ENCODE data around the gene CBX1.
"Not testable (repeated sequence)": the region's sequence is repeated elsewhere in the genome, so short reads cannot be mapped to it uniquely, and the experiment has no call there.

Gene CBX1

DNA sequence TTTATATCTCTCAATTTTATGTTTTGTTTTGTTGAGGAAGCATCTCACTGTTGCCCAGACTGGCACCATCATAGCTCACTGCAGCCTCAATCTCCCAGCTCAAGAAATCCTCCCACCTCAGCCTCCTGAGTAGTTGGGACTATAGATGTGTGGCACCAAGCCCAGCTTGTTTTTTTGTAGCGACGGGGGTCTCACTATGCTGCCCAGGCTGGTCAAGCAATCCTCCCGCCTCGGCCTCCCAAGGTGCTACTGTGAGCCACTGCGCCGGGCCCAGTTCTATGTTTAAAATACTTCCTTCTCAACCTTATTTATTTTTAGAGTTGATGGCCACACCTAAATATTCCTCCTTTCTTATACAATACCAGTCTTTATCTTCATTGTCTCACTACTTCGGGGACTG, 55.0 kb downstream of the CBX1 start:
- H3K4me3 ChIP-seq (ENCODE audit: low read depth in 1 of 2, low read length in 2 of 2) = peak overlapping the region in 1 of 2 donors; percentile 90
- no peak overlapping the region for H3K27ac ChIP-seq (ENCODE audit: low read depth, low read length)
- H3K4me1 ChIP-seq (ENCODE audit: control insufficient read depth in 1 of 2, insufficient read depth in 2 of 2, low read length in 2 of 2) = peaks cover 29 to 33% of the 10 kb centered on the region in 2 donors
- no peaks in the 10 kb centered on the region for H3K9me3 ChIP-seq (ENCODE audit: control insufficient read depth in 1 of 2, low read length in 2 of 2)
- H3K27me3 ChIP-seq (ENCODE audit: control insufficient read depth in 1 of 2, insufficient read depth in 2 of 2, low read length in 2 of 2) = no peaks in the 10 kb centered on the region
- H3K36me3 ChIP-seq (ENCODE audit: control insufficient read depth in 1 of 2, insufficient read depth in 2 of 2, low read length in 2 of 2) = peaks cover 7% of the 10 kb centered on the region in 2 donors
- H3K9ac ChIP-seq (ENCODE audit: low read depth in 1 of 2, low read length in 2 of 2) = peak overlapping the region in 1 of 2 donors; percentile 81

DNA sequence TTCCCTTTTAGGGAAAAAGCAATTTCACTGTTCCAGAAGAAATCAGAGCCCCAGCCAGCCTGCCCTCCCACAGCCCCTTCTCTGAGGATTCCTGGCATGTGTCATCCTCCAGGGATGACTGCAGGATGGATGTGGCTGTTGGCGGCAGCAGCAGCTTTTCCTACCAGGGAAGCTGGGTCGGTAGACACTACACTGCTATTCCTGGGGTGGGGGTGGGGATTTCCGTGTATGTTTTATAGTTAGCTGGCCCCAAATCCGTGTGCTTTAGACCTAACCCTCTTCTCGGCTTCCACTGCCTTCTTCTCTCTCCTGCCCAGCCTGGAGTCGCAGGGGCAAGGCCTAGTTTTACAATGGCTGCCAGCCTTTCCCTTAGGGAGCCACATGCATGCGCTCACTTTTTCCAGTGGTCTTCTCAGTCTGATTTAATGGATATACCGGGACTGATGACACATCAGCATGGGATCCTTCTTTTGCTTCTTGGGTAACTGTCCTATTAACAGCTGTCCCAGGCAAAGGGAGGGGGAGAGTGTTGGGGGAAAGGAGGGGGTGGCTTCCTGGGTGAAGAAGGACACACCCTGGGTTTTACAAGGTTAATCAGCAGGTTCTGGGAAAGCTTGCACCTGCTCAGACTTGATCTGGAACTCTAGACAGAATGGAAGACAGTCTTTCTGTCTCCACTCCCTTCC, 55.8 kb downstream of the CBX1 start:
- no peak overlapping the region for H3K9ac ChIP-seq (ENCODE audit: low read depth in 1 of 2, low read length in 2 of 2)
- H3K4me3 ChIP-seq (ENCODE audit: low read depth in 1 of 2, low read length in 2 of 2) = no peak overlapping the region
- H3K36me3 ChIP-seq (ENCODE audit: control insufficient read depth in 1 of 2, insufficient read depth in 2 of 2, low read length in 2 of 2) = no peaks in the 10 kb centered on the region
- no peak overlapping the region for H3K27ac ChIP-seq (ENCODE audit: low read depth, low read length)
- peaks cover 21 to 24% of the 10 kb centered on the region in 2 donors for H3K4me1 ChIP-seq (ENCODE audit: control insufficient read depth in 1 of 2, insufficient read depth in 2 of 2, low read length in 2 of 2)
- no peaks in the 10 kb centered on the region for H3K9me3 ChIP-seq (ENCODE audit: control insufficient read depth in 1 of 2, low read length in 2 of 2)
- H3K27me3 ChIP-seq (ENCODE audit: control insufficient read depth in 1 of 2, insufficient read depth in 2 of 2, low read length in 2 of 2) = no peaks in the 10 kb centered on the region

DNA sequence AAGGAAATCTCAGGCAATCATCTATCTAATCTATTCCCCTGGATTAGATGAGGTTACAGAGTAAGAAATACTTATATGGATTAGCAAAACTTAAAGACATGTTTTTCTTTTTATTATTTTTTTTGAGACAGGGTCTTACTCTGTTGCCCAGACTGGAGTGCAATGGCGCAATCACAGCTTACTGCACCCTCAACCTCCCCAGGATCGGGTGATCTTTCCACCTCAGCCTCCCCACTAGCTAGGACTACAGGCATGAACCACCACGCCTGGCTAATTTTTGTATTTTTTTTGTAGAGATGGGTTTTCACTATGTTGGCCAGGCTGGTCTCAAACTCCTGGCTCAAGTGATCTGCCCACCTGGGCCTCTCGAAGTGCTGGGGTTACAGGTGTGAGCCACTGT, 56.4 kb downstream of the CBX1 start:
- H3K9ac ChIP-seq (ENCODE audit: low read depth in 1 of 2, low read length in 2 of 2) = no peak overlapping the region

GRCh38 chr17:48043176-48043575, 58.1 kb downstream of the CBX1 start:
- no peak overlapping the region for H3K27ac ChIP-seq (ENCODE audit: low read depth, low read length)
- H3K27me3 ChIP-seq (ENCODE audit: control insufficient read depth in 1 of 2, insufficient read depth in 2 of 2, low read length in 2 of 2) = peaks cover 8 to 12% of the 10 kb centered on the region in 2 donors
- H3K9ac ChIP-seq (ENCODE audit: low read depth in 1 of 2, low read length in 2 of 2) = no peak overlapping the region
- H3K9me3 ChIP-seq (ENCODE audit: control insufficient read depth in 1 of 2, low read length in 2 of 2) = no peaks in the 10 kb centered on the region
- peaks cover 12% of the 10 kb centered on the region in 2 donors for H3K4me1 ChIP-seq (ENCODE audit: control insufficient read depth in 1 of 2, insufficient read depth in 2 of 2, low read length in 2 of 2)
- no peaks in the 10 kb centered on the region for H3K36me3 ChIP-seq (ENCODE audit: control insufficient read depth in 1 of 2, insufficient read depth in 2 of 2, low read length in 2 of 2)
- no peak overlapping the region for H3K4me3 ChIP-seq (ENCODE audit: low read depth in 1 of 2, low read length in 2 of 2)

More for the DNA sequence above, 56.4 kb downstream of the CBX1 start:
- Histone ChIP-seq H3K9me3 (ENCODE audit: control insufficient read depth in 1 of 2, low read length in 2 of 2) (no peaks in the 10 kb centered on the region), H3K4me3 (ENCODE audit: low read depth in 1 of 2, low read length in 2 of 2) (no peak overlapping the region), H3K36me3 (ENCODE audit: control insufficient read depth in 1 of 2, insufficient read depth in 2 of 2, low read length in 2 of 2) (no peaks in the 10 kb centered on the region), H3K27me3 (ENCODE audit: control insufficient read depth in 1 of 2, insufficient read depth in 2 of 2, low read length in 2 of 2) (no peaks in the 10 kb centered on the region), H3K27ac (ENCODE audit: low read depth, low read length) (no peak overlapping the region), H3K4me1 (ENCODE audit: control insufficient read depth in 1 of 2, insufficient read depth in 2 of 2, low read length in 2 of 2) (peaks cover 16 to 18% of the 10 kb centered on the region in 2 donors)

DNA sequence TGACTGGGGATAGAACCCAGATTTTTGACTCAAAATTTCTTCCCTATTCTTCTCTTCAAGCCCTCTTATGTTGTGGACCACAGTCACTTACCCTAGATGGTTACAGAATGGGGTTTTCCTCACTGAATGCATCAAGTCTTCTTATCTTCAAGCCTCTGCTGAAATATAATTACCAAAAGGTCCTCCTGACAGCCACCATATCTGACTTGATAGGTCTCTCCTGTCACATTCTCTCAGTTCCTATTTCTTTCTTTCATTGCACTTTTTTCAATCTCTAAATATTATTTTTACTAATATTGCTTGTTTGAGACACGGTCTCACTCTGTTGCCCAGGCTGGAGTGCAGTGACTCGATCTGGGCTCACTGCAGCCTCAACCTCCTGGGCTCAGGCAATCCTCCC, 62.6 kb downstream of the CBX1 start:
- H3K9ac ChIP-seq (ENCODE audit: low read depth in 1 of 2, low read length in 2 of 2) = no peak overlapping the region
- no peaks in the 10 kb centered on the region for H3K36me3 ChIP-seq (ENCODE audit: control insufficient read depth in 1 of 2, insufficient read depth in 2 of 2, low read length in 2 of 2)
- peaks cover 0 to 11% of the 10 kb centered on the region in 2 donors for H3K4me1 ChIP-seq (ENCODE audit: control insufficient read depth in 1 of 2, insufficient read depth in 2 of 2, low read length in 2 of 2)
- H3K9me3 ChIP-seq (ENCODE audit: control insufficient read depth in 1 of 2, low read length in 2 of 2) = no peaks in the 10 kb centered on the region
- no peak overlapping the region for H3K4me3 ChIP-seq (ENCODE audit: low read depth in 1 of 2, low read length in 2 of 2)
- peaks cover 21 to 28% of the 10 kb centered on the region in 2 donors for H3K27me3 ChIP-seq (ENCODE audit: control insufficient read depth in 1 of 2, insufficient read depth in 2 of 2, low read length in 2 of 2)
- H3K27ac ChIP-seq (ENCODE audit: low read depth, low read length) = no peak overlapping the region

- H3K9ac ChIP-seq (ENCODE audit: low read depth in 1 of 2, low read length in 2 of 2) = no peak overlapping the region
- no peaks in the 10 kb centered on the region for H3K36me3 ChIP-seq (ENCODE audit: control insufficient read depth in 1 of 2, insufficient read depth in 2 of 2, low read length in 2 of 2)
- H3K9me3 ChIP-seq (ENCODE audit: control insufficient read depth in 1 of 2, low read length in 2 of 2) = no peaks in the 10 kb centered on the region
- no peak overlapping the region for H3K27ac ChIP-seq (ENCODE audit: low read depth, low read length)
- peaks cover 0 to 11% of the 10 kb centered on the region in 2 donors for H3K4me1 ChIP-seq (ENCODE audit: control insufficient read depth in 1 of 2, insufficient read depth in 2 of 2, low read length in 2 of 2)
- peaks cover 29% of the 10 kb centered on the region in 2 donors for H3K27me3 ChIP-seq (ENCODE audit: control insufficient read depth in 1 of 2, insufficient read depth in 2 of 2, low read length in 2 of 2)
- H3K4me3 ChIP-seq (ENCODE audit: low read depth in 1 of 2, low read length in 2 of 2) = peak overlapping the region in 1 of 2 donors; percentile 13
Observed at GRCh38 chr17:48037838-48038323, 63.4 kb downstream of the CBX1 start.

GRCh38 chr17:48037036-48037837, 64.0 kb downstream of the CBX1 start, which contains the start of gene COPZ2:
COPZ2 (minus strand) TSS chr17:48037797; CDS start chr17:48037777, 20 bp downstream.
- Histone ChIP-seq H3K36me3 (ENCODE audit: control insufficient read depth in 1 of 2, insufficient read depth in 2 of 2, low read length in 2 of 2) (no peaks in the 10 kb centered on the region), H3K27ac (ENCODE audit: low read depth, low read length) (no peak within 1 kb of the TSS), H3K9ac (ENCODE audit: low read depth in 1 of 2, low read length in 2 of 2) (peak within 1 kb of the TSS; percentile 54 to 70), H3K9me3 (ENCODE audit: control insufficient read depth in 1 of 2, low read length in 2 of 2) (no peaks in the 10 kb centered on the region), H3K27me3 (ENCODE audit: control insufficient read depth in 1 of 2, insufficient read depth in 2 of 2, low read length in 2 of 2) (peaks cover 33% of the 10 kb centered on the region in 2 donors), H3K4me3 (ENCODE audit: low read depth in 1 of 2, low read length in 2 of 2) (peak within 1 kb of the TSS; percentile 70 to 79), H3K4me1 (ENCODE audit: control insufficient read depth in 1 of 2, insufficient read depth in 2 of 2, low read length in 2 of 2) (peaks cover 0 to 11% of the 10 kb centered on the region in 2 donors)

- Histone ChIP-seq H3K27ac (ENCODE audit: low read depth, low read length) (no peak overlapping the region), H3K9me3 (ENCODE audit: control insufficient read depth in 1 of 2, low read length in 2 of 2) (no peaks in the 10 kb centered on the region), H3K4me3 (ENCODE audit: low read depth in 1 of 2, low read length in 2 of 2) (peak overlapping the region; percentile 70 to 79), H3K9ac (ENCODE audit: low read depth in 1 of 2, low read length in 2 of 2) (no peak overlapping the region), H3K4me1 (ENCODE audit: control insufficient read depth in 1 of 2, insufficient read depth in 2 of 2, low read length in 2 of 2) (peaks cover 0 to 11% of the 10 kb centered on the region in 2 donors), H3K27me3 (ENCODE audit: control insufficient read depth in 1 of 2, insufficient read depth in 2 of 2, low read length in 2 of 2) (peaks cover 36 to 37% of the 10 kb centered on the region in 2 donors), H3K36me3 (ENCODE audit: control insufficient read depth in 1 of 2, insufficient read depth in 2 of 2, low read length in 2 of 2) (no peaks in the 10 kb centered on the region)
Observed at GRCh38 chr17:48036693-48037035, 64.6 kb downstream of the CBX1 start.

DNA sequence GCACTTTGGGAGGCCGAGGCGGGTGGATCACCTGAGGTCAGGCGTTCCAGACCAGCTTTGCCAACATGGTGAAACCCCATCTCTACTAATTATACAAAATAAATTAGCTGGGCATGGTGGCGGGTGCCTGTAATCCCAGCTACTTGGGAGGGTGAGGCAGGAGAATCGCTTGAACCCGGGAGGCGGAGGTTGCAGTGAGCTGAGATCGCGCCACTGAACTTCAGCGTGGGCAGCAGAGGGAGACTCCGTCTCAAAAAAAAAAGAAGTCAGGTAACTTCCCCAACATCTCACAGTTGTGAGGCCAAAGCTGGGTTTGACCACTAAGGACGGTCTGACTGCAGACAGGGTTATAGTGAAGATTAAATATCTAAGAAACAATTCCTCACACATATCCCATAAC, 66.5 kb downstream of the CBX1 start:
- peaks cover 36 to 37% of the 10 kb centered on the region in 2 donors for H3K27me3 ChIP-seq (ENCODE audit: control insufficient read depth in 1 of 2, insufficient read depth in 2 of 2, low read length in 2 of 2)
- H3K9ac ChIP-seq (ENCODE audit: low read depth in 1 of 2, low read length in 2 of 2) = not testable (repeated sequence)

DNA sequence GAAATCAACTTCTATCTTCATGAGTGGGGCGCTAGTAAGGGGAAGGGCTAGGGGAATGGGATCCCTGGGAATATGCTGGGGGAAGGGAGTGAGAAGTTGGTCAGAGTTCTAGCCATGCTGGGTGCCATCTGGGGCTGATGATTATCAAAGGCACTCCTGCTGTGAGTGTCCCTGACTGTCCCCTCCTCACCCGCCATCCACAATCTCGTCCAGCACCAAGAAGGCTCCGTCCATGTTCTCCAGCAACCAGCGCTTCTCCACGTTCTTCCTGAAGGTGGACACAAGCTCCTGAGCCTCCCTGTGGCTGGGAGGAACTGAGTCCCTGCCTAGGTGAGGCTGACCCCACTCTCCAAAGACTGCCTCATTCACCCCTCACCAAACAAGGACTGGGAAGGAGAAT, 69.3 kb downstream of the CBX1 start:
- no peak overlapping the region for H3K4me3 ChIP-seq (ENCODE audit: low read depth in 1 of 2, low read length in 2 of 2)
- peaks cover 17 to 20% of the 10 kb centered on the region in 2 donors for H3K27me3 ChIP-seq (ENCODE audit: control insufficient read depth in 1 of 2, insufficient read depth in 2 of 2, low read length in 2 of 2)
- no peak overlapping the region for H3K9ac ChIP-seq (ENCODE audit: low read depth in 1 of 2, low read length in 2 of 2)
- no peaks in the 10 kb centered on the region for H3K9me3 ChIP-seq (ENCODE audit: control insufficient read depth in 1 of 2, low read length in 2 of 2)
- H3K4me1 ChIP-seq (ENCODE audit: control insufficient read depth in 1 of 2, insufficient read depth in 2 of 2, low read length in 2 of 2) = peaks cover 0 to 6% of the 10 kb centered on the region in 2 donors
- no peak overlapping the region for H3K27ac ChIP-seq (ENCODE audit: low read depth, low read length)
- H3K36me3 ChIP-seq (ENCODE audit: control insufficient read depth in 1 of 2, insufficient read depth in 2 of 2, low read length in 2 of 2) = no peaks in the 10 kb centered on the region

More for the DNA sequence above, 66.5 kb downstream of the CBX1 start:
- H3K4me3 ChIP-seq (ENCODE audit: low read depth in 1 of 2, low read length in 2 of 2); H3K9me3 ChIP-seq (ENCODE audit: control insufficient read depth in 1 of 2, low read length in 2 of 2); H3K36me3 ChIP-seq (ENCODE audit: control insufficient read depth in 1 of 2, insufficient read depth in 2 of 2, low read length in 2 of 2); H3K27ac ChIP-seq (ENCODE audit: low read depth, low read length): not testable (repeated sequence)
- H3K4me1 ChIP-seq (ENCODE audit: control insufficient read depth in 1 of 2, insufficient read depth in 2 of 2, low read length in 2 of 2) = peaks cover 0 to 11% of the 10 kb centered on the region in 2 donors
